Kidney epithelial cell (primary cell): ENCODE measurements around the gene ZFR2. TPM values are rescaled to one million over a fixed set of nuclear protein-coding genes. Genes with fewer than 3 reads are reported as not detected.

Experiments
- DNase-seq: peaks from one replicate; pipeline ENCODE4 v3.0.0-alpha.2; 2010; ENCODE audit warnings: low read depth
- H3K27me3 ChIP-seq: 2 replicates; pipeline ENCODE4 v1.6.0; 2011; ENCODE audit warnings: low read length; ENCODE audit not compliant: control insufficient read depth, insufficient read depth
- H3K36me3 ChIP-seq: 2 replicates; pipeline ENCODE4 v1.5.1; 2011; ENCODE audit warnings: low read length; ENCODE audit not compliant: control insufficient read depth, insufficient read depth
- H3K4me3 ChIP-seq: 2 replicates; pipeline ENCODE4 v1.5.1; 2011; ENCODE audit warnings: low read depth, mild to moderate bottlenecking, control low read depth, low read length
- total RNA-seq: library from RNA; depleted of rRNA; stranded (reverse); fragments of >200 nt; gene quantifications from 2 replicates; pipeline ENCODE4 v1.2.3, GENCODE V29; 2015
- TF ChIP-seq, protein P1 (sequence below): IDR thresholded peaks from 2 replicates; pipeline ENCODE4 v1.5.1; 2011; ENCODE audit warnings: mild to moderate bottlenecking, moderate library complexity, low read length, control low read depth, inconsistent platforms; ENCODE audit not compliant: insufficient read depth, poor library complexity, severe bottlenecking

Gene ZFR2
- total RNA-seq, 1 donor from 2014 or later, result 0.17 TPM

DNA sequence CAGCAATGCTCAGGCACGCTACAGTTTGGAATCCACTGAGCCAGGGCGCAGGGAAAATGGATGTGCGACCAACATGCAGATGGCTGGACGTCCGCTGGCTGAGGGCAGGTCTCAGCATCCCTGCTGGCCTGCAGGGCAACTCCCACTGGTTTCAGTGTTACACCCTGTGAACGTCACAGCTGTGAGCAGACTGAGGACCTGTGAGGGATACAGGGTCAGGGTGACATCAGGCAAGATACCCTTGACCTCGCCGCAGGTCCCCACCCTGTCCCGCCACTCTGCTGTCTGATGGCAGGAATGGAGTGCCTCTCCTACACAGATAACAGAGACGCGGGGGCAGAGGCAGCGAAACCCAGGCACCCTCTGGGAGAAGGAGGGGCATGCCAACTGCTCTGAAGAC, 19.1 kb downstream of the ZFR2 start:
- no peak for DNase-seq
- Histone ChIP-seq H3K36me3 (no peaks in the 10 kb centered on the region), H3K27me3 (no peaks in the 10 kb centered on the region), H3K4me3 (no peak overlapping the region)
- TF ChIP-seq, protein P1, sequence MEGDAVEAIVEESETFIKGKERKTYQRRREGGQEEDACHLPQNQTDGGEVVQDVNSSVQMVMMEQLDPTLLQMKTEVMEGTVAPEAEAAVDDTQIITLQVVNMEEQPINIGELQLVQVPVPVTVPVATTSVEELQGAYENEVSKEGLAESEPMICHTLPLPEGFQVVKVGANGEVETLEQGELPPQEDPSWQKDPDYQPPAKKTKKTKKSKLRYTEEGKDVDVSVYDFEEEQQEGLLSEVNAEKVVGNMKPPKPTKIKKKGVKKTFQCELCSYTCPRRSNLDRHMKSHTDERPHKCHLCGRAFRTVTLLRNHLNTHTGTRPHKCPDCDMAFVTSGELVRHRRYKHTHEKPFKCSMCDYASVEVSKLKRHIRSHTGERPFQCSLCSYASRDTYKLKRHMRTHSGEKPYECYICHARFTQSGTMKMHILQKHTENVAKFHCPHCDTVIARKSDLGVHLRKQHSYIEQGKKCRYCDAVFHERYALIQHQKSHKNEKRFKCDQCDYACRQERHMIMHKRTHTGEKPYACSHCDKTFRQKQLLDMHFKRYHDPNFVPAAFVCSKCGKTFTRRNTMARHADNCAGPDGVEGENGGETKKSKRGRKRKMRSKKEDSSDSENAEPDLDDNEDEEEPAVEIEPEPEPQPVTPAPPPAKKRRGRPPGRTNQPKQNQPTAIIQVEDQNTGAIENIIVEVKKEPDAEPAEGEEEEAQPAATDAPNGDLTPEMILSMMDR, result no peak

DNA sequence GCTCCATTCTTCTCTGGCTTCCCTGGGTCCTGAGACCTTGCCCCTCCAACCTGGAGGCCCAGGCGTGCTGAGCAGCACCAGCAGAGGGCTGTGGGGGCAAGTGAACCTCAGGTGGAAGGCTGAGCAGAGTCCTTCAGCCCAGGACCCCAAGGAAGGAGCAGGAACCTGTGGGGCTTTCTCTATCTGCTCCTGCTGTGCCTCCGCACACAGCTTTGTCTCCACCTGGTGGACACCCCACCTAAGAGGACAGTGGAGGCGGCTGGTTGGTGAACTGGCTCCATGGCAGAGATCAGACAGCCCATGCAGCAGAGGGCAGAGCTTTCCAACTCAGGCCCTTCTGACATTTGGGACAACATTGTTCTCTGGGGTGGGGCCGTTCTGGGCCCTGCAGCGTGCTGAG, 19.7 kb downstream of the ZFR2 start:
- Histone ChIP-seq H3K27me3 (no peaks in the 10 kb centered on the region), H3K36me3 (no peaks in the 10 kb centered on the region), H3K4me3 (no peak overlapping the region)
- DNase-seq, result no peak
- TF ChIP-seq, protein P1, result peak; percentile 30

DNA sequence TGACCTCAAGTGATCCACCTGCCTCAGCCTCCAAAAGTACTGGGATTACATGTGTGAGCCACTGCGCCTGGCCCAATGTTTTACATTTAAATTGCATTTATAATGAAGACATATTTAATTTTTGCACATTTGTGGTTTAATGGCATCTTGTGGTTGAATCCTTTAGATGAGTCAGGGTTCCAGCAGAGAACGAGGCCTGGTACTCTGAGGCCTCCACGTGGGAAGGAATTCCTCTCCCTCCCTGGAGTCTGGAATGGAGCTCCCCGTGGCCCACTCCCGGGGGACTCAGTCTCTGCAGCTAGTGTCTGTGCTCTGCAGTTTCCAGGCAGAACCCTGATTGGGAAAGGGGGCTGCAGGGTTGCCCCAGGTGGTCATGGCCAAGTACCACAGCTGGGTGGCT, 24.2 kb downstream of the ZFR2 start:
- Histone ChIP-seq H3K36me3 (no peaks in the 10 kb centered on the region), H3K4me3 (no peak overlapping the region), H3K27me3 (peaks cover 5% of the 10 kb centered on the region)
- TF ChIP-seq, protein P1, result no peak
- no peak for DNase-seq

DNA sequence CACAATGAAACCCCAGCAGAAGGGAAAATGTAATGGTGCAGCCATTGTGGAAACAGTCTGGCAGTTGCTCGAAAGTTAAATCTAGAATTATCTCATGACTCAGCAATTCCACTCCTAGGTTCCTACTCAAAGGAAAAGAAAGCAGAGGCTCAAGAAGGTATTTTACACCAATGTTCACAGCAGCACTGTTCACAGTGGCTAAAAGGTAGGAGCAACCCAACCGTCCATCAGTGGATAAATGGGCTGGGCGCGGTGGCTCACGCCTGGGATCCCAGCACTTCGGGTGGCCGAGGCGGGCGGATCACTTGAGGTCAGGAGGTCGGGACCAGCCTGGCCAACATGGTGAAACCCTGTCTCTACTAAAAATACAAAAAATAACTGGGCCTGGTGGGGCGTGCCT, 25.9 kb downstream of the ZFR2 start:
- no peaks in the 10 kb centered on the region for H3K36me3 ChIP-seq
- TF ChIP-seq, protein P1, result no peak
- no peak overlapping the region for H3K4me3 ChIP-seq
- no peak for DNase-seq
- peaks cover 6% of the 10 kb centered on the region for H3K27me3 ChIP-seq

DNA sequence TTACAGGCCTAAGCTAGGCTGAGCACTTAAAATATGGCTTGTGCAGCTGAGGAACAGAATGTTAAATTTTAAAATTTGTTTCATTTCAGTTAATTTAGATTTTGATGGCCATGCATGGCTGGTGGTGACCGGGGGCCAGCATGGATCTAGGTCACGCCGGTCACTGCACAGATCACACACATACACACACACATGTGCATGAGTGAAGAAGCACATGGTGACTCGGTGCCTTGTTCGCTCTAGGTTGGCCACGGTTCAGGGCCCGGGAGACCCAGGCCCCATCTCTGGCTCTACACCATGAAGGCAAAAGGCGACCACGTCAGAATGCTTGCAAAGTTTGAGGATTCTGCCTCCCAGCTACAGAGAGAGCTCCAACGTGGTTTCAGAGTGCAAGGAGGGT, 28.0 kb downstream of the ZFR2 start:
- TF ChIP-seq, protein P1, result no peak
- H3K27me3 ChIP-seq, result peaks cover 6% of the 10 kb centered on the region
- H3K36me3 ChIP-seq, result no peaks in the 10 kb centered on the region
- no peak for DNase-seq
- no peak overlapping the region for H3K4me3 ChIP-seq

DNA sequence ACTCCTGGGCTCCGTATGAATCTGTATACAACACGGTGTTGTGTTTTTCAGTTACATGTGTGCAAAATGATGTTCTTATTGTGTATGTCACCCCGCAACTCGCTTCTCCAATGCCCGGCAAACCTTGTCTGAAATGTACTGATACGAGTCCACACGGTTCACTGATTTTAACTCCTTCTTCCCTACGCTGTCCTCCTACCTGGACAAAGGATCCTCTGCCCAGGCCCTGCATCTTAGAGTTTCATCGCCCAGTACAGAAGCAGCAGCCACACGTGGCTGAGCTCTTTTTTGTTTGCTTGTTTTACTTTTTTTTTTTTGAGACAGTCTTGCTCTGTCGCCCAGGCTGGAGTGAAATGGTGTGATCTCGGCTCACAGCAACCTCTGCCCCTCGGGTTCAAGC, 28.9 kb downstream of the ZFR2 start:
- TF ChIP-seq, protein P1, result no peak
- DNase-seq, result no peak
- Histone ChIP-seq H3K27me3 (peaks cover 6% of the 10 kb centered on the region), H3K36me3 (no peaks in the 10 kb centered on the region), H3K4me3 (no peak overlapping the region)
